ENCODE results near the gene RPL19. TPM values are rescaled to one million over a fixed set of nuclear protein-coding genes. Genes with fewer than 3 reads are reported as not detected.

RPL19 gene
- polyA plus RNA-seq, 1 donor (not counting 4 experiments of a cell fraction or from before 2014, with no cell fraction given): 1,957 TPM

DNA sequence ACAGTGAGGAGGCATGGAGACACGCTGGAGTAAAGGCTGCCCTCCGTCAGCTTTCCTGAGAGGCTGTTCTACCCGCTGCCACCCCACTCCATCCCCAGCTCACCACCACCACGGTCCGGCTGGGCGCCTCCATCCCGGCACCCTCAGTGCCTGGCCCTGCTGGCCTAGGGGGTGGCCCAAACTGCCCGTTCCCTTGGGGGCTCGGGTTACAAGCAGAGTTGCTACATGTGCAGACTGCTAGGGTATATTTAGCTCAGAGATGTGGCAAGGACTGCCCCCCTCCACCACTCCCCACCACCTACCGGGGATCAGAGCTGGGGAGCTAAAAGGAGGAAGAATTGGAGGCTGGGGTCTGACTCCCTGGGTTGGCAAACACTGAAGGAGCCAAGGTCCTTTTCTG lies 6.7 kb upstream of the RPL19 start:
- H3K36me3 ChIP-seq (ENCODE audit: control insufficient read depth in 2 of 2, extremely low read depth in 1 of 2, insufficient read depth in 2 of 2, low read length in 2 of 2): peaks cover 4 to 18% of the 10 kb centered on the region in 2 experiments
- dilution Hi-C loops (cut with MboI; ENCODE audit: extremely low pct_ligation_motif_present, low sequenced_read_pairs): no loop called here
- peaks cover 10% of the 10 kb centered on the region for H3K4me1 ChIP-seq (ENCODE audit: control insufficient read depth, extremely low read depth, insufficient read depth, low read length)
- no peaks in the 10 kb centered on the region for H3K9me3 ChIP-seq (ENCODE audit: control insufficient read depth, low read depth, low read length)
- H4K20me1 ChIP-seq (ENCODE audit: control insufficient read depth, extremely low read depth, insufficient read depth, low read length): no peaks in the 10 kb centered on the region
- H3K4me2 ChIP-seq (ENCODE audit: control insufficient read depth, extremely low read depth, insufficient read depth, low read depth, low read length): no peak overlapping the region
- H3K27me3 ChIP-seq (ENCODE audit: control insufficient read depth, extremely low read depth, insufficient read depth, low read length): no peaks in the 10 kb centered on the region
- FAIRE-seq (no peak), DNase-seq (ENCODE audit: low read depth, low spot score) (no peak)
- H3K27ac ChIP-seq (ENCODE audit: control insufficient read depth, insufficient read depth, low read length): no peak overlapping the region
- TF ChIP-seq EZH2 (IDR thresholded peaks at IDR 0.05; ENCODE audit: low read length): no peak
- TF ChIP-seq, protein P1, sequence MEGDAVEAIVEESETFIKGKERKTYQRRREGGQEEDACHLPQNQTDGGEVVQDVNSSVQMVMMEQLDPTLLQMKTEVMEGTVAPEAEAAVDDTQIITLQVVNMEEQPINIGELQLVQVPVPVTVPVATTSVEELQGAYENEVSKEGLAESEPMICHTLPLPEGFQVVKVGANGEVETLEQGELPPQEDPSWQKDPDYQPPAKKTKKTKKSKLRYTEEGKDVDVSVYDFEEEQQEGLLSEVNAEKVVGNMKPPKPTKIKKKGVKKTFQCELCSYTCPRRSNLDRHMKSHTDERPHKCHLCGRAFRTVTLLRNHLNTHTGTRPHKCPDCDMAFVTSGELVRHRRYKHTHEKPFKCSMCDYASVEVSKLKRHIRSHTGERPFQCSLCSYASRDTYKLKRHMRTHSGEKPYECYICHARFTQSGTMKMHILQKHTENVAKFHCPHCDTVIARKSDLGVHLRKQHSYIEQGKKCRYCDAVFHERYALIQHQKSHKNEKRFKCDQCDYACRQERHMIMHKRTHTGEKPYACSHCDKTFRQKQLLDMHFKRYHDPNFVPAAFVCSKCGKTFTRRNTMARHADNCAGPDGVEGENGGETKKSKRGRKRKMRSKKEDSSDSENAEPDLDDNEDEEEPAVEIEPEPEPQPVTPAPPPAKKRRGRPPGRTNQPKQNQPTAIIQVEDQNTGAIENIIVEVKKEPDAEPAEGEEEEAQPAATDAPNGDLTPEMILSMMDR (optimal IDR thresholded peaks at IDR 0.05 in 1 of 3, IDR thresholded peaks at IDR 0.05 in 1 of 3, conservative IDR thresholded peaks at IDR 0.05 in 1 of 3; ENCODE audit: extremely low read depth in 1 of 3, insufficient read depth in 2 of 3, low read length in 3 of 3): no peak
- H3K9ac ChIP-seq (ENCODE audit: control insufficient read depth, extremely low read depth, insufficient read depth, low read length): no peak overlapping the region
- H3K9me1 ChIP-seq (ENCODE audit: control insufficient read depth, extremely low read depth, insufficient read depth, low read length): no peaks in the 10 kb centered on the region
- H3K4me3 ChIP-seq (ENCODE audit: control insufficient read depth in 2 of 3, extremely low read depth in 1 of 3, insufficient read depth in 2 of 3, low read depth in 1 of 3, low read length in 3 of 3): no peak overlapping the region
- H3K79me2 ChIP-seq (ENCODE audit: control insufficient read depth, insufficient read depth, low read length): peaks cover 21% of the 10 kb centered on the region
- H2AFZ ChIP-seq (ENCODE audit: control insufficient read depth, low read length): no peak overlapping the region

DNA sequence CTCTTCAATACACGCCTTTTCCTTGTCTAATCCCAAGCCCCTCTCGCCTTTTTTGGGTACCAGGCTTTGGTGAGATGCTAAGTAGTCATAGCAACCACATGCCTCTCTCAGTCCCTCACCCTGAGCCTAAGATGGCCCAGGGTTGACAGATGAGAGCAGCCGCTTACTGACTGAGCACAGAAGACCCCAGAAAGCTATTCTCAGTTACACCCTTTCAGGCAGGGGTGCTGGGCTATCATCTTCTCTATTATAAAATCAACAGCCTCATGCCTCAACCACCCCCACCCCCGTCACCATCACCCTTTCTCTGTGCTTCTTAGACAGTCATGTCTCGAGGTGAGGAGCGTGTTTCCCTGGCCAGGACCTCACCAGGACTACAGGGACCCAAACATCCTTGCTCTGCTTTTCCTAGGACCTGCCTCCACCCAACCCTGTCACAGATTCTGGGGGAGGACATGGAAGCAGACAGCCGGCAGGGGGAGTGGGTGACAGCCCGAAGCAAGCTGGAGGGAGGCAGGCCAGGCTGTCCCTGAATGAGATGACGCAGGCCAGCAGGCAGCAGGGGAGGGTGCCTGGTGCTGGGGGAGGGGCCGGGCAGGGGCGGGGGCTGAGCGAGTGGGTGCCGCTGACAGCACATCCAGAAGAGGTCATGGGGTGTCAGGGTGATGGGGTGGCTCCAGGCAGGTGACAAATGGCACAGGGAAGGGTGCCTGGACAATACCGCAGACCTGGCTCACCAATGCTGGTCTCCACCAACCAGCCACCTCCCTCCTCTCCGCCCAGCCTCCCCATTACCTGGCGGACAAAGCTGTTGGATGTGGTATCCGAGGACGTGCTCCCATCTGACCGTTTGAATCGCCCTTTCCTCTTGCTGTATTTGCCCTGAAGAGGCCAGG lies 5.7 kb upstream of the RPL19 start:
- Histone ChIP-seq H3K4me3 (ENCODE audit: control insufficient read depth in 2 of 3, extremely low read depth in 1 of 3, insufficient read depth in 2 of 3, low read depth in 1 of 3, low read length in 3 of 3) (no peak overlapping the region), H2AFZ (ENCODE audit: control insufficient read depth, low read length) (no peak overlapping the region), H3K27me3 (ENCODE audit: control insufficient read depth, extremely low read depth, insufficient read depth, low read length) (no peaks in the 10 kb centered on the region), H3K4me2 (ENCODE audit: control insufficient read depth, extremely low read depth, insufficient read depth, low read depth, low read length) (no peak overlapping the region), H3K9me1 (ENCODE audit: control insufficient read depth, extremely low read depth, insufficient read depth, low read length) (no peaks in the 10 kb centered on the region), H3K9ac (ENCODE audit: control insufficient read depth, extremely low read depth, insufficient read depth, low read length) (no peak overlapping the region), H3K36me3 (ENCODE audit: control insufficient read depth in 2 of 2, extremely low read depth in 1 of 2, insufficient read depth in 2 of 2, low read length in 2 of 2) (peaks cover 4 to 18% of the 10 kb centered on the region in 2 experiments), H3K4me1 (ENCODE audit: control insufficient read depth, extremely low read depth, insufficient read depth, low read length) (peaks cover 12% of the 10 kb centered on the region), H3K27ac (ENCODE audit: control insufficient read depth, insufficient read depth, low read length) (no peak overlapping the region), H3K79me2 (ENCODE audit: control insufficient read depth, insufficient read depth, low read length) (peaks cover 21% of the 10 kb centered on the region), H4K20me1 (ENCODE audit: control insufficient read depth, extremely low read depth, insufficient read depth, low read length) (no peaks in the 10 kb centered on the region), H3K9me3 (ENCODE audit: control insufficient read depth, low read depth, low read length) (no peaks in the 10 kb centered on the region)
- TF ChIP-seq, protein P1 (optimal IDR thresholded peaks at IDR 0.05 in 1 of 3, IDR thresholded peaks at IDR 0.05 in 1 of 3, conservative IDR thresholded peaks at IDR 0.05 in 1 of 3; ENCODE audit: extremely low read depth in 1 of 3, insufficient read depth in 2 of 3, low read length in 3 of 3): no peak
- no peak for TF ChIP-seq EZH2 (IDR thresholded peaks at IDR 0.05; ENCODE audit: low read length)
- FAIRE-seq (no peak), DNase-seq (ENCODE audit: low read depth, low spot score) (no peak)
- dilution Hi-C loops (cut with MboI; ENCODE audit: extremely low pct_ligation_motif_present, low sequenced_read_pairs): no loop called here

Measured in keratinocyte (primary cell).